Amniotic stem cell (primary cell): ENCODE measurements around the gene PADI6.
A peak's percentile ranks its signal among the peaks of the same experiment; 100 is the strongest.
"Not testable (repeated sequence)": the region's sequence is repeated elsewhere in the genome, so short reads cannot be mapped to it uniquely, and the experiment has no call there.

Experiments
- DNase-seq: peaks from one replicate; lab custom pipeline; 2025; lab: John Stamatoyannopoulos, UW

PADI6 gene

DNA sequence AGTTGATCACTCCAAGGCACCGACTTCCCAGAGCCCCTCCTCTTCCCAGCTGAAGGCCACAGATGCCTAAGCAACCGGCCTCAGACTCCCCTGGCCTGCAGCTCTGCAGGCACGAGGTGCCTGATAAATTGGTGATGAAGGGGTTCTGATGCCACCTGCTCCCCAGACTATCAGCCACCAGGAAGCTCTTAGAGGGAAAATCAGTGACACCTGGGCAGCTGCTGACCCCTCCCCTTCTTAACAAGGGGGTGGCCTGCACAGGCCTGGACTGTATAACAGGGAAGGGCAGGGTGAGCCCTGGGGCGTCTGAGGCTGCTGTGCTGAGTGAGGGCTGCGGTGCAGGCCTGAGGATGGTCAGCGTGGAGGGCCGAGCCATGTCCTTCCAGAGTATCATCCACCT lies at the start of gene PADI6:
PADI6 (plus strand) TSS at position 301 of the 400 bp plus-strand sequence; CDS start at position 351, 50 bp downstream.
- no peak for DNase-seq

GRCh38 chr1:17328855-17329254 lies 43.1 kb upstream of the PADI6 start:
- DNase-seq: no peak

GRCh38 chr1:17329610-17330009 lies 42.4 kb upstream of the PADI6 start:
- DNase-seq: no peak

DNA sequence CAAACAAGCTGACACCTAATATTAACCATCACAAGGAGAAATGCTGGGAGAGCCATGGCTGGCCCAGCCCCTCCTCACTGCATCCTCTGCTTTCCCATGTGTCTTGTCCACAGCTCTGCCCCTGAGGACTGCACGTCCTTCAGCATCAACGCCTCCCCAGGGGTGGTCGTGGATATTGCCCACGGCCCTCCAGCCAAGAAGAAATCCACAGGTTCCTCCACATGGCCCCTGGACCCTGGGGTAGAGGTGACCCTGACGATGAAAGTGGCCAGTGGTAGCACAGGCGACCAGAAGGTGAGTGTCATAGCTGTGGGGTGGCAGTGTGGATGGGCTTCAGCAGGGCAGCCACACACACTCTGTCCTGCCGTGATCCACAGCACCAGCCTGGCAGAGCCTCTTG lies 41.1 kb upstream of the PADI6 start:
- no peak for DNase-seq

DNA sequence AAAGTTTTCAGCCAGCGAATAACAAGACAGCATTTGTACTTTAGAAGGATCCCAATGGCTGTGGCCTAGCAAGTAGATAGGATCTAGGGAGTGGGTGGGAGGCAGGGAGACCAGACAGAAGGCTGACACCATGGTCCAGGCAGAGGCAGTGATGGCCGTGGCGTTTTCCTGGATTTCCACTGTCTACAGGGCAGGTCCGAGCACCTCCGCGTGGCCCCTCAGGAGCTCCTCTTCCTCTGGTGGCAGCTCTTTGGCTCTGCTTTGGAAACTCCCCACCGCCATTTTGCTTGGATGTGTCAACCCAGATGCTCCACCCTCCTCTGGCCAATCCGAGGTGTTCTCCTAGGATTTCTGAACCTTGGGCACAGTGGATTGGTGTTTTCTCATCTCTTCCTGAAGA lies 38.9 kb upstream of the PADI6 start:
- DNase-seq: no peak

DNA sequence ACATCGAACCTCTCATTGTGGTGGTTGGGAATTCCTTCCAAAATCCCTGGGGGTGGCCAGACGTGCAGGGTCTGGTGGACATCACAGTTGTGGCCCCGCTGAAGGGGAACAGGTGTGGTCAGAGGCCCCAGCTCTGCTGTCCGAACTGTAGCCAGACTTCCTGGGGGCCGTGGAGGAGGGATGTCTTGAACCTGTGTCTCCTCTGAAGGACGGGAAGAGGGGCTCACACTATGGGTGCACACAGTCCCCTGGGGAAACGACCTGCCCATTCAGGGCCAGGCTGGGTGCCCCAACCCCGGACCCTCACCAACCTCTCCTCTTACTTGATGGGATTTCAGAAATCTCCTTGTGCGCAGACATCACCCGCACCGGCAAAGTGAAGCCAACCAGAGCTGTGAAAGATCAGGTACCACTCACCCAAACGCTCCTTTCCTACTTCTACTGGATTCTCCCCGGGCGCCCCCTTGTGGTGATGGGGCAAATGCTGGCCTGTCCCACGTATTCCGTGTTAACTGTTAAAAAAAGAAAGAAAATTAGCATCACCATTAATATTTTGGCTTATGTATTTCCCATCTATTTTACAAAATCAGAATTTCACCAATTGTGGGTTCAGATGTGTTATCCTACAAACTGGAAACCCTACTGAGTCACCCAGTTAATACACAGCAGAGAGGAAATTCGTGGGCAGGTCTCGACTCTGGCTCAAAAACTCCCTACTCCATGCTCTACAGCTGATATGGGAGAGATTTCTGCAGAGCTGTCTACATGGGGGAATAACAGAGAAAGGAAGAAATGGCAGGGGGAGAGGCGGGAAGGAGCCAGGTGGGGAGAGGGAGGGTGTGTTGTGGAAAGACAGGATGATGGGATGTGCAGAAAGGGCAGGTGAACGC lies 35.9 kb upstream of the PADI6 start:
- DNase-seq: peak; percentile 59

DNA sequence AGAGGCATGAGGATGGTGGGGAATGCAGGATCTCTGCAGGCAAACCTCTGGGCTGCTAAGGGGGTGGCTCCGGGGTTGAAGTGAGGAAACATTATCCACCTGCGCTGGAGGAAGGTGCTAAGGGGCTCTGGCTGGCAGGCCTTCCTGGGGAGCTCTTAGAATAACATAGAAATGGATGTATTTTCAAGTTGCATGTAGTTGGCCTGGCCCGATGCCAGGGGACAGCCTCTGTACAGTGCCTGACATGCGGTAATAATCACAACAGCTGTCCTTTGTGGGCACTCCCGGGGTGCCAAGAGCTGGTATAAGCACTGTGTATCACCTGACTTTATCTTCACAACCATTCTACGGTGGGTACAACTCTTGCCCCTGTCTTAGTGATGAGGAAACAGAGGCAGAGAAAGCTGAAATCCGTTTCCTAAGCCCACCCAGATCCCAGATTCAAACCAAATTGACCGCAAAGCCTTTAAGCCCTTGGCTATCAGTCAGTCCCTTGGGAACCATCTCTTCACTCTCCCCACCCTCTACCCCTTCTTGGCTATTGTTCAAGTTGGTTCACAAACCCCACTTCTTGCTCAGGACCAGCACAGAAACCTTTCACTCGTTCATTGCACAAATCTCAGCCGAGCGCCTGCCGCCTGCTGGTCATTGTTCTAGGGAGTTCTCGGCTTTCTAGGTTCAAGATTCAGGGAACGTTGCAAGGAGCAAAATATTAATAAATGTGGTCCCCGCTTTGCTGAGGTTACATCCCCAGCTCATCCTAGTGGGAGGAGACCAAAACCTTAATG lies 33.1 kb upstream of the PADI6 start:
- no peak for DNase-seq

- no peak for DNase-seq
These were observed 32.5 kb upstream of the PADI6 start for GRCh38 chr1:17339521-17339920.

DNA sequence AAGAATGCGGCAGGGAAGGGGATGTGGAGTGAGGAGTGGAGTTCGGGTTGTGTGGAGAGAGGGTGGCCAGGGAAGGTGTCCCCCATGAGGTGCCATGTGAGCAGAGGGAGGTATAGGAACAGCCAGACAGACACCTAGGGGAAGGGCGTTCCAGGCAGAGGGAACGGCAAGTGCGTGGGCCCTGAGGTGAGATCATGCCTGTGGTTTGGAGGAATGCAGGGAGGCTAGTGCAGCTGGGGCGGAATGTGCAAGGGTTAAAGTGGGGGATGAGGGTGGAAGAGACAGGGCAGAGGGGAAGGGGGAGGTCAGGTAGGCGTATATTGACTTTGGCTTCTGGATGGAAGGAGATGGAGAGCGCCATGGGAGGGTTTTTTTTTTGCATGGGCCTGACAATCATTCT lies 31.6 kb upstream of the PADI6 start:
- no peak for DNase-seq

- no peak for DNase-seq
These were observed 30.0 kb upstream of the PADI6 start for GRCh38 chr1:17342014-17342441.

- not testable (repeated sequence) for DNase-seq
These were observed 26.5 kb upstream of the PADI6 start for GRCh38 chr1:17345506-17345905.

DNA sequence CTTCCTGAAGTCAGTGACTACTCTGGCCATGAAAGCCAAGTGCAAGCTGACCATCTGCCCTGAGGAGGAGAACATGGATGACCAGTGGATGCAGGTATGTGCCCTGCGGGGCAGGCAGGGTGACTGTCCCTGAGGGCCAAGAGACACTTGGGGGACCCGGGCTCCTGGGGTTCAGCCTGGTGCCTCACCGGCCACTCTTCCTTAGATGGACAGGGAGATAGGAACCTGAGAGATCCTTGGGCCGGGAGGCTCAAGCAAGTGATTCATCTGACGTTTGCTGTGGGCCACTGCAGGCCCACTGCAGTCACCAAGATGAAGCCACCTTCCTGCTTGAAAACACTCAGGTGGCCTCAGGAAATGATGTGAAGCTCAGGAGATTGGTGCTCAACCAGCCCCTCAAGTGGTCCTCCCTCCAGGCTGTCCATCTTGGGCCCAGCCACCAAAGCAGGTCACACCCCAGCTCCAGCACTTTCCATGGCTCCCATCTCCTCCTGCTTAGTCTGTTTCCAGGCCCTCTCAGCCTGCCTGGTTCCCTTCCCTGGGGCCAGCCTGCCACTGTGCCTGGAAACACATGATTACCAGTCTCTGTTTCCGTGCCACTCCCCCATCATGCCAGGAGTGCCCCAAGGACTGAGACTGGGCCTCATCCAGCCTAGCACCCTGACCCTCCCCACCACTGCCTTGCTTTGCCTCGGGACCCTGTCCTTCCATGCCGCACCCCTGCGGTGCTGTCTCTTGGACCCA lies 25.8 kb upstream of the PADI6 start:
- no peak for DNase-seq

DNA sequence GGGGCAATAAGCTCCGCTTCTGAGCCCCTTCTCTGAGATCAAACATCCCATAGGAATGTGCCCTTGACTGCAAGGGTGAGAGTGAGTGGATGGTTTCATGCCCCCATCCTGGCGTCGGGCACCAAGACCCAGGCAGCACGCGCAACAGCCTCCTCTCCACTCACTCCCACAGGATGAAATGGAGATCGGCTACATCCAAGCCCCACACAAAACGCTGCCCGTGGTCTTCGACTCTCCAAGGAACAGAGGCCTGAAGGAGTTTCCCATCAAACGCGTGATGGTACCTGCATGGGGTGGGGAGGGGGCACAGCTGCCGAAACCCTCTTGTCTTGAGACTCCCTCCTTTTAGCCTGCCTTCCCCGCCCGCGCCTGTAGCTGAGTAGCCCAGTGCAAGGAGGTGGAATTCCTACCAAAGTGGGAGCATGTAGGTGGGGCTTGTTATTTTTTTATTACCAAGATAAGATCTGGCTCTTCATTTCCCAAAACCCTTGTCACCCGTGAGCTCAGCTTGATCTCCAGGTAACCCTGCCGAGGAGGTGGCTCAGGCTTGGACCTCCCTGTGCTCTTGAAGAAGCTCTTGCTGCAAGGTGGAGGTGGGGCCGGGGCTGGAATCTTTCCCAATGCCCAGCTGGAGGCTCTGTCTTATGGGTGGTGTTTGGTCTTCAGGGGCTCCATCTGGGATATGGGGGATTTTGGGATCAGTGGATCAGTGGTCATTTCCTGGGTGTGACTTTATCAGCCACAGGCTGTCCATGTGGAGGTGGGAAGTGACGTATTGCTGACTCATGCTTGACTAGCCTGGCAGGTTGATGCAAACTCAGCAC lies 24.0 kb upstream of the PADI6 start:
- DNase-seq: no peak

DNA sequence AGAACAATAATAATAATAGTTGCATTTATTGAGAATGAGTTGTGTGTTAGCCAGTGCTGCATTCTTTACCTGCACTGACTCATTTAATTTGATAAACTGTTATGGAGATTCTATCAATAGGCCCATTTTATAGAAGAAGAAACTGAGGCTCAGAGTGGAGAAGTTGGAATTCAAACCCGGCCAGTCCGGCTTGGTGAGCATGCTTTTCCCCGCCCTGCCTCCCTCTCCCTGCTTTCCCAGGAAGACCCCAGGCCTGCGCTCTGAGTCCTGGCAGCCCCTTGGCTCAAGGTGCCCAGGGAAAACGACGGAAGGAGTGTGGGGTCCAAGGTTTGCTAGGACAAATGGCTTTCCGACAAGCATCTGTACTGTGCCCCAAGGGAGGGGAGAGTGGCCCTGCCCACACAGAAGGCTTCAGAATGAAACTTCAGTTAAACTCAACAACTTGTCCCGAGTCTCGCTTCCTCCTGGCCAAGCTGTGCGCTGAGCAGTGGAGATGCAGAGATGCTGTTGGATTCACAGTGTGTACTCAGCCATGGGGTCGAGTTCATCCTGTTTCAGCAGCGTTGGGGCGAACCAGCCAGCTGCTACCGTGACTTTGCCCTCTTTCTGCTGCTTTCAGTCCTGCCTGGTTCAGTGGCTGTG lies 23.3 kb upstream of the PADI6 start:
- DNase-seq: no peak

- DNase-seq: no peak
These were observed 21.9 kb upstream of the PADI6 start for GRCh38 chr1:17350083-17350482.

DNA sequence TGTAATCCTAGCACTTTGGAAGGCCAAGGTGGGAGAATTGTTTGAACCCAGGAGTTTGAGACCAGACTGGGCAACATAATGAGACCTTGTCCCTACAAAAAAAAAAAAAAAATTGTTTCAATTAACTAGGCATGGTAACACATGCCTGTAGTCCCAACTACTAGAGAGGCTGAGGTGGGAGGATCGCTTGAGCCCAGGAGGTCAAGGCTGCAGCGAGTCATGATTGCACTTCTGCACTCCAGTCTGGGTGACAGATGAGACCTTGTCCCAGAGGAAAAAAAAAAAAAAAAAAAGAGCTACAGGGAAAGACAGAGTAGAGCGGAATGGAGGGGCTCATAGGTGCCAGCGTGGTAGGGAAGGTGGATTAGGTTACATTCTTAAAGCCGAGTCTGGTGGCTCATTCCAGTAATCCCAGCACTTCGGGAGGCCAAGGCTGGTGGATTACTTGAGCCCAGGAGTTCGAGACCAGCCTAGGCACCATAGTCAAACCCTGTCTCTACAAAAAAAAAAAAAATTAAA lies 21.0 kb upstream of the PADI6 start:
- no peak for DNase-seq

- no peak for DNase-seq
These were observed 20.2 kb upstream of the PADI6 start for GRCh38 chr1:17351598-17352324.

DNA sequence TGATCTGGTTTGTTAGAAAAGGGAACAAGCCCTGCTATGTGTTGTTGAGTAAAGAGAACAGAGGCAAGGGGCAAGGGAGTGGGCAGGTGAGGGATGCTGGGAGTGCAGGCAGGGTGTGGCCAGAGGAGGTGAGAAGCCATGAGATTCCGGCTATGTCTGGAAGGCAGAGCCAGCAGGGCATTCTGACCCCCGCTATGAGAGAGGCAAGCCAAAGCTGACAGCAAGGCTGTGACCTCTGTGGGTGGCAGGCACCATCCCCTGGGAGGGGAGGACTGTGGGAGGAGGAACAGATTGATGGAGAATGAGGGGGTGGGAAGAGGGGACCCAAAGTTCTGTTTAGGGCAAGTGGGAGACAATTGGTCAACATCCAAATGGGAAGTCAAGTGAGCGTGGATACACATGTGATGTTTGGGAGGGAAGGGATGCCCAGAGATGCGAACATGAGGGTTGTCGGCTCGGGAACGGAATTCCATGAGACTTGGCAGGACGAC lies 19.5 kb upstream of the PADI6 start:
- no peak for DNase-seq

GRCh38 chr1:17355898-17356297 lies 16.1 kb upstream of the PADI6 start:
- DNase-seq: no peak
